PC-3 (cell line): ENCODE results near the gene PRKAR1B. TPM values are rescaled to one million over a fixed set of nuclear protein-coding genes. Genes with fewer than 3 reads are reported as not detected.

ENCODE experiments used
- ATAC-seq: fragments of 200-7000 bp; cut with Tn5 transposase; 2 replicates; pipeline ENCODE4 v1.9.1; 2020; ENCODE audit warnings: mild to moderate bottlenecking, moderate library complexity
- BruUV-seq: library from RNA; stranded (reverse); fragments of 400-500 nt; replicated peaks from 2 replicates; lab custom pipeline; 2021; lab: Mats Ljungman, UMichigan
- CTCF ChIA-PET: fragments of 300-600 bp; sonication (Branson Sonifier 250); formaldehyde crosslinking; loops from one replicate; lab custom pipeline; 2022; ENCODE audit warnings: antibody characterized with exemption; lab: Charles Lee
- POLR2A ChIA-PET: fragments of 300-600 bp; sonication (Branson Sonifier 250); formaldehyde crosslinking; loops from one replicate; lab custom pipeline; 2022; ENCODE audit warnings: antibody characterized with exemption; ENCODE audit not compliant: unreplicated experiment; lab: Charles Lee
- DNase-seq: peaks from one replicate; pipeline ENCODE4 v3.0.0-alpha.2; 2015
- H2AFZ ChIP-seq: fragments of 300-600 bp; sonication (generic); 2 replicates; pipeline ENCODE4 v1.6.0; 2016; ENCODE audit warnings: antibody characterized with exemption, low read length
- H3F3A ChIP-seq: fragments of 300-600 bp; sonication (generic); one replicate; pipeline ENCODE4 v1.6.0; 2017; ENCODE audit warnings: antibody characterized with exemption, low read length, control low read depth, mild to moderate bottlenecking; ENCODE audit not compliant: unreplicated experiment
- H3K27ac ChIP-seq: fragments of 300-600 bp; sonication (generic); 2 replicates; pipeline ENCODE4 v1.5.1; 2016; ENCODE audit warnings: mild to moderate bottlenecking, low read length
- H3K27me3 ChIP-seq: fragments of 300-600 bp; sonication (generic); 2 replicates; pipeline ENCODE4 v1.6.1; 2016; ENCODE audit warnings: low read length, mixed read lengths
- H3K36me3 ChIP-seq: fragments of 300-600 bp; sonication (generic); 2 replicates; pipeline ENCODE4 v1.6.1; 2016; ENCODE audit warnings: low read depth, mixed run types, low read length, mixed read lengths
- H3K4me1 ChIP-seq: fragments of 300-600 bp; sonication (generic); 2 replicates; pipeline ENCODE4 v1.5.1; 2016; ENCODE audit warnings: low read length; ENCODE audit not compliant: insufficient read depth
- H3K4me2 ChIP-seq: fragments of 300-600 bp; sonication (generic); 2 replicates; pipeline ENCODE4 v1.6.0; 2016; ENCODE audit warnings: low read length
- H3K4me3 ChIP-seq: fragments of 300-600 bp; sonication (generic); 2 replicates; pipeline ENCODE4 v1.5.1; 2016; ENCODE audit warnings: mild to moderate bottlenecking, low read length, mixed read lengths
- H3K79me2 ChIP-seq: fragments of 300-600 bp; sonication (generic); 2 replicates; pipeline ENCODE4 v1.6.1; 2017; ENCODE audit warnings: low read length, mixed read lengths
- H3K9ac ChIP-seq: fragments of 300-600 bp; sonication (generic); 2 replicates; pipeline ENCODE4 v1.6.0; 2016; ENCODE audit warnings: mild to moderate bottlenecking, low read length
- H3K9me2 ChIP-seq: fragments of 300-600 bp; sonication (generic); replicated peaks from 2 replicates; pipeline ENCODE4 v1.6.1; 2016; ENCODE audit warnings: mixed run types, low read length, mixed read lengths
- H3K9me3 ChIP-seq: fragments of 300-600 bp; sonication (generic); 2 replicates; pipeline ENCODE4 v1.6.1; 2016; ENCODE audit warnings: low read length, mixed read lengths
- H4K20me1 ChIP-seq: fragments of 300-600 bp; sonication (generic); 2 replicates; pipeline ENCODE4 v1.6.1; 2016; ENCODE audit warnings: low read length, mixed read lengths
- EZH2 ChIP-seq: fragments of 300-600 bp; sonication (generic); IDR thresholded peaks from one replicate; pipeline ENCODE4 v1.6.1; 2017; ENCODE audit warnings: antibody characterized with exemption, mild to moderate bottlenecking, low read length; ENCODE audit not compliant: unreplicated experiment
- EZH2phosphoT487 ChIP-seq: fragments of 300-600 bp; sonication (generic); IDR thresholded peaks from 2 replicates; pipeline ENCODE4 v1.6.1; 2018; ENCODE audit warnings: mild to moderate bottlenecking, antibody characterized with exemption, low read length, borderline replicate concordance
- intact Hi-C: fragments of 100-400 bp; cut with micrococcal nuclease; formaldehyde crosslinking; loops from 2 replicates; pipeline ENCODE4 v1.9.0; 2023
- total RNA-seq: library from RNA; depleted of rRNA; stranded (reverse); fragments of >200 nt; gene quantifications from 2 replicates; pipeline ENCODE4 v1.2.3, GENCODE V29; 2014
- TF ChIP-seq, protein P1 (sequence below): fragments of 300-600 bp; sonication (generic); conservative IDR thresholded peaks from 2 replicates; pipeline ENCODE4 v1.5.1; 2017; ENCODE audit warnings: antibody characterized with exemption, low read depth, mild to moderate bottlenecking, low read length

The PRKAR1B gene
- total RNA-seq, 1 experiment from 2014 or later, result 15.6 TPM

DNA sequence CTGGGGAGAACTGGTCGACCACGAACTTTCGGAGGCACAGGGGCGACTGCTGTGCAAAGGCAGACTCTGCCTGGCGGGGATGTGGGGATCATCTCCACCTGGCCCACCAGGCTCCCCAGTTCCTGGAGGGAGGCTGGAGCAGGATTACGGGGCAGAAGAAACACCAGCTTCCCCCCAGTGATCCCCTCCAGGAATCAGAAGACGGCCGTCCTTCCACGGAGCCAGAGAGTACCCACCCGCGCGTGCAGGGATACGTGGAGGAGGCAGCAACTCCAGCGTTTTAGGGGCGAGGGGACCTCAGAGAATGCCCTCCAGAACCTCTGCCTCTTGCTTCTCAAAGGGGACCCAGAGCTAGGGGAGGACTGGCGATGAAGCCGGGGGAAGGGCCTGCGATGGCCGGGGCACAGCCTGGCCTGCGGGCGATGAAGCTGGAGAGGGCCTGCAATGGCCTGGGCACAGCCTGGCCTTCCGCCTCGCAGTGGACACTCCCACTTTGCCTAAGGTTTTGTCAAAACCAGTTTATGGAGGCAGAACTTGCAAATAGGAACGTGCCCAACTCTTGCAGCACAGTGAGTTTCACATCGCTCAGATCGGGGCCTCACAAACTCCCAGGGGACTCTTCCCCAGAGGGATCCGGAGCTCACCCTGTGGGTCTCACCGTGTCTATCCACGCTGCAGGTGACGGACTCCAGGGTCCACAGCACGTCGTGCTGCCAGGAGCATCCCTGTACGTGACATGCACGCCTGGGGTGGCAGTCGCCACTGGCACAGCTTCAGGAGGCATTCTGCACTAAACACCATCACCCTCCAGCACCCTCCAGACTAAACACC lies 129.5 kb downstream of the PRKAR1B start:
- Histone ChIP-seq H3K4me1 (no peaks in the 10 kb centered on the region), H3K9me2 (no peaks in the 10 kb centered on the region), H3K36me3 (no peaks in the 10 kb centered on the region), H3K4me2 (no peak overlapping the region), H3K9me3 (no peaks in the 10 kb centered on the region), H4K20me1 (no peaks in the 10 kb centered on the region), H3F3A (no peaks in the 10 kb centered on the region), H3K9ac (no peak overlapping the region), H3K79me2 (no peaks in the 10 kb centered on the region), H3K4me3 (no peak overlapping the region), H2AFZ (no peak overlapping the region), H3K27me3 (no peaks in the 10 kb centered on the region), H3K27ac (no peak overlapping the region)
- POLR2A ChIA-PET, result no interaction called here
- intact Hi-C loops, result no loop called here
- ATAC-seq (no peak), DNase-seq (no peak)
- no TSS peak for BruUV-seq
- TF ChIP-seq EZH2 (no peak), EZH2phosphoT487 (no peak)
- TF ChIP-seq, protein P1, sequence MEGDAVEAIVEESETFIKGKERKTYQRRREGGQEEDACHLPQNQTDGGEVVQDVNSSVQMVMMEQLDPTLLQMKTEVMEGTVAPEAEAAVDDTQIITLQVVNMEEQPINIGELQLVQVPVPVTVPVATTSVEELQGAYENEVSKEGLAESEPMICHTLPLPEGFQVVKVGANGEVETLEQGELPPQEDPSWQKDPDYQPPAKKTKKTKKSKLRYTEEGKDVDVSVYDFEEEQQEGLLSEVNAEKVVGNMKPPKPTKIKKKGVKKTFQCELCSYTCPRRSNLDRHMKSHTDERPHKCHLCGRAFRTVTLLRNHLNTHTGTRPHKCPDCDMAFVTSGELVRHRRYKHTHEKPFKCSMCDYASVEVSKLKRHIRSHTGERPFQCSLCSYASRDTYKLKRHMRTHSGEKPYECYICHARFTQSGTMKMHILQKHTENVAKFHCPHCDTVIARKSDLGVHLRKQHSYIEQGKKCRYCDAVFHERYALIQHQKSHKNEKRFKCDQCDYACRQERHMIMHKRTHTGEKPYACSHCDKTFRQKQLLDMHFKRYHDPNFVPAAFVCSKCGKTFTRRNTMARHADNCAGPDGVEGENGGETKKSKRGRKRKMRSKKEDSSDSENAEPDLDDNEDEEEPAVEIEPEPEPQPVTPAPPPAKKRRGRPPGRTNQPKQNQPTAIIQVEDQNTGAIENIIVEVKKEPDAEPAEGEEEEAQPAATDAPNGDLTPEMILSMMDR, result no peak
- CTCF ChIA-PET, result no interaction called here

DNA sequence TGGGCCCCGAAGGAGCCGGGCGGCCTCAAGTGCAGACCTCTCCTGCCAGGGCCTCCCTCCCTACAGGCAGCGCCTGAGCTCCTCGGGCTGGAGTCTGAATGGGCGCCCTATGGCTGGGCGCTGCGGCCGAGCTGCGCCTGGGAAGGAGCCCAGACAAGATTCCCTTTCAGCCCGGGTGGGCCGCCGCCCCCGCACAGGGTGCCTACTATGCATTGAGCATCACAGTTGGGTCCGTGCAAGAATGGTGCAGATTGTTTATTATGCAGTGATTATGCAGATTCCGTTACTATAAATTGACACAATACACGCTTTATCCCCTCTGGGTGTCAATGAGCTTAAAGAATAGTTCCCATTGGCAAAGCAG lies 130.3 kb downstream of the PRKAR1B start:
- Histone ChIP-seq H3F3A (no peaks in the 10 kb centered on the region), H3K36me3 (no peaks in the 10 kb centered on the region), H3K27me3 (no peaks in the 10 kb centered on the region), H3K4me1 (no peaks in the 10 kb centered on the region), H3K9ac (no peak overlapping the region), H4K20me1 (no peaks in the 10 kb centered on the region), H3K9me2 (no peaks in the 10 kb centered on the region), H3K79me2 (no peaks in the 10 kb centered on the region), H3K4me3 (no peak overlapping the region), H2AFZ (no peak overlapping the region), H3K4me2 (no peak overlapping the region), H3K27ac (no peak overlapping the region), H3K9me3 (no peaks in the 10 kb centered on the region)
- CTCF ChIA-PET, result no interaction called here
- DNase-seq (no peak), ATAC-seq (no peak)
- no TSS peak for BruUV-seq
- TF ChIP-seq, protein P1, result no peak
- TF ChIP-seq EZH2, result no peak
- no peak for TF ChIP-seq EZH2phosphoT487
- intact Hi-C loops, result no loop called here
- POLR2A ChIA-PET, result no interaction called here

DNA sequence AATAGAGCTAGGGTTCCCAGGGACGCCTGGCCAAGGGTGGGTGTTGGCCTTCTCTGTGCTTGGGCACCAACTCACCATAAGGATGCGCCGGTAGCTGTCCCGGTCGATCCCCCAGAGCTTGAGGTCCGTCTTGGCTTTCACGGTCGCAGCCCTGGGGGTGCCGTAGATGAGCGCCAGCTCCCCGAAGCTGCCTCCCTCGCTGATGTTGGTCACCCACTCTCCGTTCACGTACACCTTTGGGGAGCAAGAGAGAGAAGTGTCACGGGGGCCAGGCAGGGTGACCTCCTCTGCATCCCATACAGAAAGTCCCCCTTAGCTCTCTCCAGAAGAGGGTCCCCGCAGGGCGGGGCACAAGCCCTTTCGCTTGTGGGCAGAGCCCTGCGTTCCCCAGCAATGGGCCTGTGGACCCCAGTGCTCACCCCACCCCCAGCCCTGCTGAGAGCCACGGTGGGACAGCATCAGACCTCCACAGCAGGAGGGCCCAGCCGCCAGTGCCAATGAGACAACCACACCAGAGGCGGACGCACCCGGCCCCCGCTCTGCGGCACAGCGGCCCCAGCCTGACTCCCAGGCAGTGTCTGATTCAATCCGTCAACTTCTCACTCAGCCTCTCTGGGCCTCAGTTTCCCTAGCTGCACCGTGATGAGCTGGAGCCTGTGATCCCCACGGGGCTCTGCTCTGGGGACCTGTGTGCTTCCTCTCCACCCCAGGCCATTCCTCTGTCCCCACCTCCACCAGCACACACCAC lies 130.8 kb downstream of the PRKAR1B start:
- Histone ChIP-seq H4K20me1 (no peaks in the 10 kb centered on the region), H3K36me3 (no peaks in the 10 kb centered on the region), H2AFZ (no peak overlapping the region), H3K4me2 (no peak overlapping the region), H3K9me3 (no peaks in the 10 kb centered on the region), H3K4me1 (no peaks in the 10 kb centered on the region), H3K27me3 (no peaks in the 10 kb centered on the region), H3F3A (no peaks in the 10 kb centered on the region), H3K9ac (no peak overlapping the region), H3K4me3 (no peak overlapping the region), H3K27ac (no peak overlapping the region), H3K79me2 (no peaks in the 10 kb centered on the region), H3K9me2 (no peaks in the 10 kb centered on the region)
- TF ChIP-seq EZH2phosphoT487 (no peak), EZH2 (no peak)
- TF ChIP-seq, protein P1, result no peak
- ChIA-PET CTCF (no interaction called here), POLR2A (no interaction called here)
- BruUV-seq, result no TSS peak
- DNase-seq, result no peak
- intact Hi-C loops, result no loop called here
- ATAC-seq, result no peak
